HG02938 (cell line): ENCODE data around the gene SLFNL1.

Source experiments
- ATAC-seq: cut with Tn5 transposase; IDR thresholded peaks from one replicate; pipeline ENCODE4 v1.9.1; 2021; ENCODE audit warnings: mild to moderate bottlenecking, moderate library complexity; ENCODE audit not compliant: unreplicated experiment

Gene SLFNL1

GRCh38 chr1:40987439-40988276 is 33.9 kb downstream of the SLFNL1 start:
- no peak for ATAC-seq

DNA sequence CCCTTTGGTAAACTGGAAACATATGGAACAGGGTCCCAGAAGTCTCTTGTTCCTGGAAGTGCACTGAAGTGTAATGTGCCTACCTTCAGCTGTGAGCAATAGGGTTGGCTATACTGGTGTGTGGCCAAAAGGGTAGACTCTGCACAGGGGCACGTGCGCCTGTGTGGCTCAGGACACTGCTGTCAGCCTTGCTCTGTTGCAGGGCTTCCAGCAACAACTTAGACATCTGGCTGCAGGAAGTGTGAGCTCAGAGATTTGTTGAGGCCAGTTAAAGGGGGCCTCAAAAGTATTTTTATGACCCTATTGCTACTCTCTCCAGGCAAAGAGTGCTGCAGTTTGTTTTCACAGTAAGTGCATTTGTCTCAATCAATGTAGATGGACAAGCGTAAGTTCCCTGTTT is 34.6 kb downstream of the SLFNL1 start:
- no peak for ATAC-seq

- no peak for ATAC-seq
These were observed 35.2 kb downstream of the SLFNL1 start for GRCh38 chr1:40986328-40986783.

- no peak for ATAC-seq
These were observed 35.6 kb downstream of the SLFNL1 start for GRCh38 chr1:40985875-40986274.

- no peak for ATAC-seq
These were observed 36.4 kb downstream of the SLFNL1 start for GRCh38 chr1:40985161-40985560.

- ATAC-seq = no peak
These were observed 37.0 kb downstream of the SLFNL1 start for GRCh38 chr1:40984531-40984930.

DNA sequence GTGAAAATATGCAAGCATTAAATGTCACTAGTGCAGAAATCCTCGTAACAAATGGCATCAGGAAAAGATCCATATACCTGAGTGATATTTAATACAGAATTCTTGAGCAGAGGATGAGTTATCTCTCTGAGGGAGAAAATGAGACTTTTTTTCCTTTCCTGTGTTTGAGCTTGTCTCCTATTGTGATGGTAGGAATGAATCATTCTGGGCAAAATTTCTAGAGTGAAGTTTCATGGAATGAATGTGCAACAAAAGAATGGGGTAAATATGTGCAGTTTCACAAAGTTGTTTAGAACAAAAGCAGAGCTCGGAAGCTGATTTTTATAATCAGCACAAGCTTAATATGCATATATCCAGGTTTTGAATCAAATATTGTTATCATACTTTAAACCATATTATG is 37.5 kb downstream of the SLFNL1 start:
- ATAC-seq = no peak

DNA sequence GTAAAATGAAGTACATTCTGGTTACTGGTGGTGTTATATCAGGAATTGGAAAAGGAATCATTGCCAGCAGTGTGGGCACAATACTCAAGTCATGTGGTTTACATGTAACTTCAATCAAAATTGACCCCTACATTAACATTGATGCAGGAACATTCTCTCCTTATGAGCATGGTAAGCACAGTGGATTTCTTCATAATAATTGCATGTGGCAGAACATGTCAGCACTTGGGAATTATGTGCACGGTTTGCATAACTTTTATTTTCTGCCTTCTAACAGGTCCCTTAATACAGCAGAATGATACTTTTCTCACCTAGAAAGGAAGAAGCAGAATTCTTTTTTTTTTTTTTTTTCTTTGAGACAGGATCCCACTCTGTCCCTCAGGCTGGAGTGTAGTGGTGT is 38.2 kb downstream of the SLFNL1 start:
- no peak for ATAC-seq

GRCh38 chr1:40982721-40983120 is 38.8 kb downstream of the SLFNL1 start:
- ATAC-seq = no peak

GRCh38 chr1:40981691-40982448 is 39.7 kb downstream of the SLFNL1 start:
- no peak for ATAC-seq

DNA sequence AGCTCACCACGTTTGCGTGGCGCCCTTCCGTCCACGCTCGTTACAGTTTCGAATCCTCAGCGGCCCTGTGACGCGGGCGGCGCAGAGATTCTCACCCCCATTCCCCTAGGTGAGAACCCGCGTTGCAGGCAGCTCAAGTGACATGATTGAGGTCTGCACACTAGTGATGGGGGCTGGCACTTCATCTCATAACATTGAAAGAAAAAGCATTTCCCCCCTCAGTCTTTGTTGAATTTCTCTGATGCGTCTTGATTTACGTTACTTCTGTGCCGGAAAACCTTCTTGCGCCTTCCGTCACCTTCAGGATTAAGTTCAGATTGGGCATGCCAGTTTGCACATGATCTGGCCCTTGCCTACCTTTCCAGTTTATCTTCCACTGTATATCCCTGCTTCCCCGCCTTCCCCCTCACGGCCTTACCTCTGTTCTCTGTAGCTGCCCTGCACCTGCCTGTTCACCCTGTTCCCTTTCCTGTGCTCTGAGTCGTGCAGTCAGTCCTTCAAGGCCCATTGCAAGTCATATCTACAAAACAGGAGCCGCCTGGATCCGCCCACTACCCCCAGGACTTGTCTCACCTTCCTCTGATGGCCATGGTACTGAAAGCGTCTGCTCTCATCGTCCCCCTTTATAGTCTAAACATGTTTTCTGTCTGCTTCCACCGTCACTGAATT is 40.9 kb downstream of the SLFNL1 start:
- ATAC-seq = peak; percentile 14

DNA sequence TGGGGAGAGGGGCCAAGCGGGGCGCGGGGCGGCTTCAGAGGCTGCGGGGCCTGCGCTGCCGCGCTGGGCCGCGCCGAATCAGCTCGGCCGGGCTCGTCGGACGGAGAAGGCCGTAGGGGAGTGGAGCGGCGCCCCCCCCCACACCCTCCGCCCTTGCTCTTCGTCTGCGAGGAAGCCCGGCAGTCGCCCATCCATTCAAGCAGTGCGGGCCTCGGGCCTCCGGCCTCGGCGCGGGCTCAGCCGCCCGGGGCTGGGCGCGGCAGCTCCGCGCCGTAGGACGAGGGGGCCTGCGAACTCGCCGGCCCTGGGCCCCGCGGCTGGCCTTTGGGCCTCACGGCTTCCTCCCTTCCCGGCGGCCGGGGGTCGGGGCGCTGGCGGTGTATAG is 41.5 kb downstream of the SLFNL1 start:
- ATAC-seq = peak; percentile 33

DNA sequence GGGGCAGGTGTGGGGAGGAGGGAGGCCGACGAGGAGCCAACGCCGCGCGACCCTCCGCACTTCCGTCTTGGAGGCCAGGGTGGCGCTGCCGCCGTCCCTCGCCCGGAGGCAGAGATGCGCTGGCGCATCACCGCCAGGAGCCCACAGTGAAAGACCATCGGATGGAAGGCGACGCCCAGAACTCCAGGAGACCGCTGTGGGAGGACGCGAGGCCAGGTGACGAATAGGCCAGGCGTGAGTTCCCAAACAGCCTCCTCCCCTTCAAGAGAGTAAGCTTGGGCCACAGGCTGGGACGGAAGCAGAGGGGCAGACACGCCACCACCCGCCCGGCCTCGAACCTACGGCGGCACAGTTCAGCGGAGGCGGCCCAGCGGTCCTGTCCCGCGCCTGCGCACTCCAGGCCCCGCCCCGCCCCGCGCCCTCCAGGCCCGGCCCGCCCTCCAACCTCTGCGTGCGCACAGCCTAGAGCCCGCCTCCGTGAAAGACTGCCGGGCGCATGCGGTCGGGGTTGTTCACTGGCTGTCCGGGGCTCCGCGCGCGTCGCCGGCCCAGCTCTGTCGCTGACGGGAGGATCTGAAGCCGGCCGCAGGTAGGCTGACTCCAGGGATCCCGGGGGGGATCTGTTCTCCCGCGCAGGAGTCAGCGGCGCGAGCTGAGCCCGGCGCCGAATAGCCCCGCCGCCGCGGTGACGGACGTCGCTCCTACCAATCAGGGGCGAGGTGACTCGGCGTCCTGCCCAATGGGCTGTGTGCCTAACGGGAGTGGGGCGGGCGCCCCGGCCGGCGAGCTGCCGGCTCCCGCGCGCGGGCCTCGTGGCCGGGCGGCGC is 42.1 kb downstream of the SLFNL1 start, which contains the start of gene CTPS1:
CTPS1 (plus strand) TSS at position 456 of the 827 bp plus-strand sequence. CDS start 3,595 bp downstream, outside the sequence.
- ATAC-seq = peak; percentile 77

GRCh38 chr1:40978886-40979240 is 42.7 kb downstream of the SLFNL1 start:
- ATAC-seq = no peak

GRCh38 chr1:40977716-40978115 is 43.8 kb downstream of the SLFNL1 start:
- ATAC-seq = no peak

DNA sequence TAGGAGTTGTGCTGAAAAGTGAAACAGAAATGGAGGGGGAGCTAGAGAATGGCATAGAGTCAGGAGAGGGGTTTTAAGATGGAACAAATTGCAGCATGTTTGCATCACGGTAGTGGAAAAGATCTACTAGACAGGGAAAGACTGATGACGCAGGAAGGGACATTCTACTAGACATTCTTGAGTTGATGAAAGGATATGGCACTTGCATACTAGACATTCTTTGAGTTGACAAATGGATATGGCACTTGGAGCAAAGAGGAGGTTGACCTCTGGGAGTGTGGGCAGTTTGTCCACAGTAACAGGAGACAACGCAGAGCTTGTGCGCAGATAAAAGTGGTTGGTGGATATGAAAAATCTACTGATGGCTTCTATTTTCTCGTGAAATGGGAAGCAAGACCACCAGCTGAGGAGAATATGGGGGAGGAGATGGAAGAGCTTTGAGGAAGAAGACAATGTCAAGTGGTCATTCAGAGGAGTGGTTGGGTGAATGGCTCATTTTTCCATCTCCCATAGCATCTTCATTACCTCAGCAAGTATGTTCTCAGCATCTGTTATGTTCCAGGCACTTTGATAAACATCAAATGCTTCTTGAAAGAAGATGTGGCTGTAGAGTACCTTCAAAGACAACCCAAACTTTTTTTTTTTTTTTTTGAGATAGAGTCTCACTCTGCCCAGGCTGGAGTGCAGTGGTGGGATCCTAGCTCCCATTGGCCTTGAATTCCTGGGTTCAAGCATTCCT is 44.4 kb downstream of the SLFNL1 start:
- no peak for ATAC-seq

DNA sequence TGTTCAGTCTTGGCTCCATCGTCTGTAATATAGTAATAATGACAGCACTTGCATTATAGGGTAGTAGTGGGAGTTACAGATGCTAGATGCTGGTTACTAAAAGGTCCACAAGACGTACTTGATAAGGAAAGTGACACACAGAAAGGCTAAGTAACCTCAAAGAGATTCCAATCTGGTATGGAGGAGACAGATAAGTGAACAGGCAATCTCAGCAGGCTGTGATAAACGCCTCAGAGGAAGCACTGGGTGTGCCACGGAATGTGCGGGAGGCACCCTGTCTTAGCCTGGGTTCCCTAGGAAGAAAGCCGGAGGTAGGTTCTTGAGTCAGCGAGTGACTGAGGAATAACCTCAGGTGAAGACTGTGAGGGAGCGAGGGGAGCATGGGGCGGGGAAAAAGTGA is 46.6 kb downstream of the SLFNL1 start:
- ATAC-seq = no peak

GRCh38 chr1:40973912-40974311 is 47.6 kb downstream of the SLFNL1 start:
- ATAC-seq = no peak

DNA sequence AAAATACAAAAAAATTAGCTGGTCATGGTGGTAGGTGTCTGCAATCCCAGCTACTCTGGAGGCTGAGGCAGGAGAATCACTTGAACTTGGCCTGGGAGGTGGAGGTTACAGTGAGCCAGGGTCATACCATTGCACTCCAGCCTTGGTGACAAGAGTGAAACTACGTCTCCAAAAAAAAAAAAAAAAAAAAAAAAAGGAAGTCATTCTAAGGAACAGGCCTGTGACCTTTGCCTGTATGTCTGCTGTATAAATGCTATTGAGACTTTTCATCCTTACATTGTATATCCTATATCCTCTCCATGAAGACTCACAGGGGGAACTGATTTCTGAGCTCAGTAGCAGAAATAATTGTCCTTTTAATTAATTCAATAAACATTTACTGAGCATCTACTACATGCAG is 49.6 kb downstream of the SLFNL1 start:
- ATAC-seq = no peak

DNA sequence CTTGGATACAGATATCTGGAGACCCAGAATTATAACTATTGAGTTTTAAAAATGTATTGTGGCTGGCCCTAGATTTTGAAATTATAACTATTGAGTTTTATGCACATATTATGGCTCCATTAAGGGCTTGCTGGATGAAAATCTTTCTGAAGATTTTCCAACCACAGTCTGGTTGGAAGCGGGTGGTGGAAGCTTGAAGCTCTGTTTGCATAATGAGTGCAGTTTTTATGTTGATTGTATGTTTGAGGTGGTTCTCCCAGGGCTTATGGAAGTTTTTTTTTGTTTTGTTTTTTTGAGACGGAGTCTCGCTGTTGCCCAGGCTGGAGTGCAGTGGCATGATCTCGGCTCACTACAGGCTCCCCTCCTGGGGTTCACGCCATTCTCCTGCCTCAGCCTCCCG is 52.1 kb downstream of the SLFNL1 start:
- no peak for ATAC-seq
